HG03103 (cell line): ENCODE data around the gene PI4KB.

Source experiments
- ATAC-seq: cut with Tn5 transposase; IDR thresholded peaks from one replicate; pipeline ENCODE4 v1.9.1; 2021; ENCODE audit warnings: low read depth; ENCODE audit not compliant: unreplicated experiment

Gene PI4KB

DNA sequence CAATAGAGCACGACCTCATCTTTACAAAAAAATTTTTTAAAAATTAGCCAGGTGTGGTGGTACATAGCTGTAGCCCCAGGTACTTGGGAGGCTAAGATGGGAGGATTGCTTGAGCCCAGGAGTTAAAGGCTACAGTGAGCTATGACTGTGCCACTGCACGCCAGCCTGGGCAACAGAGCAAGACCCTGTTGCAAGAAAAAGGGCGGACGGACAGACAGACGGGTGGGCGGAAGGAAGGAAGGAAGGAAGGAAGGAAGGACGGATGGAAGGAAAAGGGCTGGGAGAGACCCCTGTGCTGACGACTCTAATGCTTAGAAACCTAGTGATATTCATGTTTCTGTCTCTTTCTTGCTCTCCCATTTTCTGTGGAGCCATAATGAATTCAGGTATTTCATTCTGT lies 14.4 kb downstream of the PI4KB start:
- no peak for ATAC-seq

DNA sequence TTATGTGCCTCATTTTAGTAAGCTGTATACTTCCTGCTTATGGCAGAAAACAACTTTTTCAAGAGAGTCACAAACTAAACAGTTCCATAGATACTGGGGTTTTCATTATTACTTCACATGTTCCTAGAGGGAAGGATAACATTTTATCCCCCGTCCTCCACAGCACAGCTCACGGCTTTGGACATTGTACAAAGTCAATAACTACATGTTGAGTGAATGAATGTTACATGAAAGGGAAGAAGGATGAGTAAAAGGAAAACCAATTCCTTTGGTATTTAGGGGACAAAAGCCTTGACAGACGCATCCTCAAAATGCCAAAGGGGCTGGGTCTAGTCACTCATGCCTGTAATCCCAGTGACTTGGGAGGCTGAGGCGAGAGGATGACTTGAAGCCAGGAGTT lies 14.8 kb downstream of the PI4KB start:
- ATAC-seq, result no peak

DNA sequence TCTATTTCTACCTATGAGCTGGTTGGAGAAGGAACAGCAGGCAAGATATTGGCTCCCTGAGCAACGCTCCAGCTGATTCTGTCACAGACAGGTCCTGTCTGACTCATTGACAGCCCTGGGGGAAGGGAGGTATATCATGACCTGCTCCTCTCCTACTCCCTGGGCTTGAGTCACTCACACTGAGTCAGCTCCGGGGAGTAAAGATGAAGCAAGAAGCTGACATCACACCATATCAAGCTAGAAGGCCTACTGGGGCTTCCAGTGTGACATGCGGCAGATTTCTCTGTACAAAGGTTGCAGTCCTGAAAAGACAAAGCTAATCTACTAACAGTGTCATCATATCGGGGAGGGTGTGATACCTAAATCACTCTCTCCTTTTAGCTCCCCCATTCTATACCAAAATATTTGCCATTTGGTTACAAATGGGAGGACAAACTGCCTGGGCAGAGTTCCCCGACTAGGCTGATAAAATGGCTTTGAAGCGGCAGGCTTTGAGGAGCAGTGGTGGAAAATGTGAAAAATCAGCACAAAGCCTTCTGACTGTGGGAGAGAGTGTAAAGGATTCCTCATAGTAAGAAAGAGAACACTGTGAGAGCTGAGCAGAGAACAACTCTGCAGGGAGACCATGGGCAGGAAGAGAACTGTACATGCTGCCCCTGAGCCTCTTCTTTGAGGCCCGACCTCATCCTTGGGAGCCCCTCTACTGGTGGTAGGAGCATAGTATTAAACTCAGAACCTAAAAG lies 15.5 kb downstream of the PI4KB start:
- ATAC-seq, result no peak

DNA sequence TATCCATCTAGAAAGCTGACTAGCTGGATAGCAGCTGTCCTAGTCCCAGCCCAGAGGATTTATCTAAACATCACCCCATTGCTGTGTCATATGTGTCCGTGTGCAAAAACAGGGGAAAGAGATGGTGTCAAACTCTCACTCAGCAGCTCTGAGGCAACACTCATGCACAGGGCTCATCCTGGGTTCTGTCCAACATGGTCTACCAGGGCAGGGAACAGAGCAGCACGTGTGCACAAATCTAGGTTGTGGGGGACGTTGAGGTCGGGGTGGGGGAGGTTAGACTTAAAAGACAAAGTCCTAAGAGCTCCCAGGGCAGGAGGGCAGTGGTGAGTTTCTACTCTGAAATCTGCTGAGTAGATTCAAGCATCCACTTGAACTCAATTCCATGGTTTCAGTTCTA lies 16.2 kb downstream of the PI4KB start:
- no peak for ATAC-seq

DNA sequence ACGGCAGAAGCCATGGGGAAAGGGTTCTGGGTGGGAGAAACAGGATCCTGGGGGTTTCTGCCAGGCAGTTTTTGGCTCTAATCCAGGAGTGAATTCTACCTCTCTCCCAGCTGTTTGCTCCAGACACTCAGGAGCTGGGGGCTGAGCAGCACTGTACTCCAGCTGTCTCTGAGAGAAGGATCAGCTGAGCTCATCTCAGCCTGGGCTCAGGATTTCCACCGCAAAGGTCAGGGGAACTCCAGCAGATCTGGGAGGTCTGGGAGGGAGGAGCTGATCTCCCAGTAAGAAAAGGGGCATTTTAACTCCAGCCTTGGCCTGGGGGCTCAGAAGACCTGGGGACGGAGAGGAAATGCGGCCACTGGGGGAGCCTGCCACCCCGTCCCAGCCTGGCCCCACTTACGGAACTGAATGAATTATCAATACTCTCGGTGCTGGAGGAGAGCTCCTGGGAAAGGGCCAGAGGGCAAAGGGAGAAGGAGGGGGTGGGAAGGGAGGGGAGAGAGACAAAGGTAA lies 17.3 kb downstream of the PI4KB start:
- no peak for ATAC-seq

DNA sequence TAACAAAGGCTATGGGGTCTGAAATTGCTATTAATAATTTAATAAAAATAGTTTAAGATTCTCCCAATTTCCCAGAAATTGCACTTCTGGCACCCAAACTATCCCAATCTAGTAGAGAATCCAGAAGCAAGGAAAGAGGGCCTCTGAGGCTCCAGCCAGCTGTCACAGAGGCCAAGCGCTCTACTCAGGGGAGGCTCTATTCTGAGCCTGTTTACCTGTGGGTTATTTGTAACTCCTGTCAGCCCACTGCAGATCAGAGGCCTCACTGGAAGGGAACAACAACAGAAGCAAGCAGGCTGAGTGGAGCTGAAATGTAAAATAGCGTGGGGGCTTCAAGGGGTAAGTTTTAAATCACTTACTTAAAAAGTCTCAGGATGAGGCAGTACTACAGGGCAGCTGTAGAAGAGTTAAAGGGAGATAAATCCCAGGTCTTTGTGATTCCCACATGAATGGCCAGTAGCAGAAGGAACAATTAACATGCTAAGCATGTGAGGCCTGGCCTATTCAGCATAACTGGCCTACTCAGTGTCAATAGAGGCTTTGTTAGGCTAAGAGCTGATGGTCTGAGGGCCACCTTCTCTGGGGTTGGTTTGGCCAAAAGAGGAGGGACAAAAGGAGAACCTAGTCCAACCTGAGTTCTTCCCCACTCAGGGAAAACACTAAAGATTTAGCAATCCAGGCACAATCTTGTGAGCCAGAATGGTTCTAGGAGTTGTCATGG lies 32.3 kb downstream of the PI4KB start:
- no peak for ATAC-seq

DNA sequence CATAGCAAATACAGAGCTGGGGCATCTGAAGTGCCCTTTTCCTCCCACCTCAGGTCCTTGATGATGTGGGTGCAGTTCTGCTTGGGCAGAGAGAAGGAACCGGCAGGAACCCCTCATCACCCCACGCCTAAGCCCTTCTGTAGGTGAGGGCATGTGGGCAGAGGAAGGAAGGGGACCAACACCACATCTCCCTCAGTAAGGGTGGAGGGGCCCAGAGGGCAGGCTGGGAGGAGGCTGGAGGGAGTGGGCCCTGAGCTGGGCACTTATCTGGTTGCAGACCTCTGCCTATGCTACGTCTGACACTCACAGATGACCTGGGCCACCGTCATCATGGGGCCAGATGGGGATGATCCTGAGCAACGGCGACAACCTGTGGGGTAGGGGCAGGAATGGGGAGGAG lies 34.1 kb downstream of the PI4KB start:
- ATAC-seq, result no peak

DNA sequence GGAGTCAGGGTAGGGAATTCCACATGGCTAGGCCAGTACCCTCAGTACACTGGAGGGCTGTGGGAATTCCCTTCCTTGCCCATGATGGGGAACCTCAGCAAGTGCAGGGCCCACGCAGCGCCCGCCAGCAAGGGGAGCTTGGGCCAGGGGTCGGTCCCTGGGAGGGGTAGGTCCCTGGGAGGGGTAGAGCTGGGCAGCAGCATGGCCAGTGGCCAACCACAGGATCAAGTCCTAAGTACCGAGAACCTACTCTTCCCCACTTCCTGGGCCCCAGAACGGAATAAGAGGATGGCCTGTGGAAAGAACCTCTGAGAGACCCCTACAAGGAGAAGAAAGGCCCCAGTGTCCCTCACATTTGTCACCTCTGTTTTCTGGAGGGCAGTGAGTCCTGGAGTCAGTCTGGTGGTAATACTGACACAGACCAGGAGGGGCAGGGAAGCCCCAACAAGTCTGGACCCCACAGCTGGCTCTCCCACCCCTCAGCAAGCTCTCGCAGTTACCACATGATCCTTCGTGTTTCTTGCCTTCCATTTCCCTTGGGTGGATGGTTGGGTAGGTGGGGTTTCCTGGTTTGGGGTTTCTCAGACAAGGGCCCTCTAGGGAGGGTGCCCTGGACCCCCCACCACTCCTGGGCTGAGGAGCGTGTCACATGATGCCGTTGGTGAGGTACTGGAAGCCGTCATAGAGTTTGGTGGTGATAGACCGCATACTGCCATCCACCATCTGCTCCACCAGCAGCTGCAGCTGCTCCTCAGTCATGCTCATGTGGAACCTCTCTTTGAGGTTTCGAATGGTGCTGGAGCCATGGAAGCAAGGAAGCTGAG lies 34.8 kb downstream of the PI4KB start:
- no peak for ATAC-seq

DNA sequence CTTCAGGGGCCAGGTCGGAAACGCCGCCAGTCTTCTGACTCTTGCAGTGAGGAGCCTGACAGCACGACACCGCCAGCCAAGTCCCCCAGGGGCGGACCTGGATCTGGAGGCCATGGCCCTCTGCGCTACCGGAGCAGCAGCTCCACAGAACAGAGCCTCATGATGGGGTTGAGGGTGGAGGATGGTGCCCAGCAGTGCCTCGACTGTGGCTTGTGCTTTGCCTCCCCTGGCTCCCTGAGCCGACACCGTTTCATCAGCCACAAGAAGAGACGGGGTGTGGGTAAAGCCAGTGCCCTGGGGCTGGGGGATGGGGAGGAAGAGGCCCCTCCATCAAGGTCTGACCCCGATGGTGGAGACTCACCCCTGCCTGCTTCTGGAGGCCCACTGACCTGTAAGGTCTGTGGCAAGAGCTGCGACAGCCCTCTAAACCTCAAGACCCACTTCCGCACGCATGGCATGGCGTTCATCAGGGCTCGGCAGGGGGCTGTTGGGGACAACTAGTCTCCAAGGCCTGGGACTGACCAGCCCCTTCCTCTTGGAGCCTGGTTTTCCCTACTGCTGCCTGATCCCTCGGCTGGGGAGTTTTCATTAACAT lies 36.4 kb downstream of the PI4KB start:
- ATAC-seq, result no peak

DNA sequence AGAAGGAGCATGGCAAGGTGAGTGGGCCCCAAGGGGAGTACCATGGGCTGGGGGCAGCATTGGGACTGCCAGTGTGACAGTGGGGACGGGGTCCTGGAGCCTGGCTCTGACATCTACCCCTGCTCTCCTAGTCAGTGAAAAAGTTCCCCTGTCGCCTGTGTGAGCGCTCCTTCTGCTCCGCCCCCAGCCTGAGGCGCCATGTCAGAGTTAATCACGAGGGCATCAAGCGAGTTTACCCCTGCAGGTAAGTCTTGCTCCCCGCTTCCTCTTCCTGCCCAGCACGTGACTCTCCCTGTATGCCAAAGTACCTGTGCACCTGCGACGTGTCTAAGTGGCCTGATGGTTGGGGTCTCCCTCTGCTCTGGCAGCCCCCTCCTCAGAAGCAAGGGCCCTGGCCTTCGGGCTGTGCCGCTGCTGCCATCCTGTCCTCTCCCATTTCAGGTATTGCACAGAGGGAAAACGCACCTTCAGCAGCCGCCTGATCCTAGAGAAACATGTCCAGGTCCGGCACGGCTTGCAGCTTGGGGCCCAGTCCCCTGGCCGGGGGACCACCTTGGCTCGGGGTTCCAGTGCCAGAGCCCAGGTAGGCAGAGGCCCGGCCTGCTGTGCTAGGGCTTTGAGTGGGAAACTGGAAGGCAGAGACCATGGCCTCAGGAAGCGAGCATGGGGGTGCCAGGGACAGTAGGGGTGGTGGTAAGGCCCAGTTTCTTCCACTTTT lies 37.1 kb downstream of the PI4KB start:
- ATAC-seq, result no peak

DNA sequence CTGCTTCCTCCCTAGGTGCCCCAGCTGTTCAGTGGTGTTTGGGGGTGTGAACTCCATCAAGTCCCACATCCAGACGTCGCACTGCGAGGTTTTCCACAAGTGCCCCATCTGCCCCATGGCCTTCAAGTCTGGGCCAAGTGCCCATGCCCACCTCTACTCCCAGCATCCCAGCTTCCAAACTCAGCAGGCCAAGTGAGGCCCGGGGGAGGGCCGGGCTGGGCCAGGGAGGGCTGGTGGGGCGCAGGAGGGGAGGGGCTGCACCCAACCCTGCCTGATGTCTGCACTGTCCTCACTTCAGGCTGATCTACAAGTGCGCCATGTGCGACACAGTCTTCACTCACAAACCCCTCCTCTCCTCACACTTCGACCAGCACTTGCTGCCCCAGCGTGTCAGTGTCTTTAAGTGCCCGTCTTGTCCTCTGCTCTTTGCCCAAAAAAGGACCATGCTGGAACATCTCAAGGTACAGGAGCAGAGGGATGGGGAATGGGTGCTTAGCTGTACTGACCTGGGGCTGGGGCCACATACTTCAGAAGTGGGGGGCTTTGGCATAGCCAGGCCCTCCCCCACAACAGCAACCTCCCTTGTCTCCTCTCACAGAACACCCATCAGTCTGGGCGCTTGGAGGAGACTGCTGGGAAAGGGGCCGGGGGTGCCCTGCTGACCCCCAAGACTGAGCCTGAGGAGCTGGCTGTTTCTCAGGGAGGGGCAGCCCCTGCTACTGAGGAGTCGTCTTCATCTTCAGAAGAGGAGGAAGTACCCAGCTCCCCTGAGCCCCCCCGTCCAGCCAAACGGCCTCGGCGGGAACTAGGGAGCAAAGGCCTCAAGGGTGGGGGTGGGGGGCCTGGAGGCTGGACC lies 37.9 kb downstream of the PI4KB start:
- ATAC-seq, result no peak

DNA sequence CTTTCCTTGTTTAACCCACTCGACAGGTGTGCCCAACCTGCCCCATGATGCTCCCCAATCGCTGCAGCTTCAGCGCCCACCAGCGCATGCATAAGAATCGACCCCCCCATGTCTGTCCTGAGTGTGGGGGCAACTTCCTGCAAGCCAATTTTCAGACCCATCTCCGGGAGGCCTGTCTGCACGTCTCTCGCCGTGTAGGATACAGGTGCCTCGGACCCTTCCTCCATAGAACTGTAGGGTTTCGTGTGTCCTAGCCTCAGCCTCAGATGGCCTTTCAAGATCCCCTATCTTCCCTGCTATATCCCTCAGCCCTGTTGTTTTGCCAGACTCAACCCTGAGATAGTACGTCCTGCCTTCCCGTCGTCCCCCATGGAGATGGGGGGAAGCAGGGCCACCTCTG lies 38.7 kb downstream of the PI4KB start:
- ATAC-seq, result no peak

DNA sequence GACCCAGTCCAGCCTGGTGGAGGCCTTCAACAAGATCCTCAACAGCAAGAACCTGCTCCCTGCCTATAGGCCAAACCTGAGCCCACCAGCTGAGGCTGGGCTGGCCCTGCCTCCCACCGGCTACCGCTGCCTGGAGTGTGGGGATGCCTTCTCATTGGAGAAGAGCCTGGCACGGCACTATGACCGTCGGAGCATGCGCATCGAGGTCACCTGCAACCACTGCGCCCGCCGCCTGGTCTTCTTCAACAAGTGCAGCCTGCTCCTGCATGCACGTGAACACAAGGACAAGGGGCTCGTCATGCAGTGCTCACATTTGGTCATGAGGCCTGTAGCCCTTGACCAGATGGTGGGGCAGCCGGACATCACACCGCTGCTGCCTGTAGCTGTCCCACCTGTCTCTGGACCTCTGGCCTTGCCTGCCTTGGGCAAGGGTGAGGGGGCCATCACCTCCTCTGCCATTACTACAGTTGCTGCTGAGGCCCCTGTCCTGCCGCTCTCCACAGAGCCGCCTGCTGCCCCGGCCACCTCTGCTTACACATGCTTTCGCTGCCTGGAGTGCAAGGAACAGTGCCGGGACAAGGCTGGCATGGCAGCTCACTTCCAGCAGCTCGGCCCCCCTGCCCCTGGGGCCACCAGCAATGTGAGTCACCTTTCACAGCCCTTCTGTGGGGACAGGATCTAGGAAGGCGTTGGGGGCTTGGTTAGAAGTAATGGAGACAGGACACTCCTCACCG lies 39.3 kb downstream of the PI4KB start:
- ATAC-seq, result no peak

DNA sequence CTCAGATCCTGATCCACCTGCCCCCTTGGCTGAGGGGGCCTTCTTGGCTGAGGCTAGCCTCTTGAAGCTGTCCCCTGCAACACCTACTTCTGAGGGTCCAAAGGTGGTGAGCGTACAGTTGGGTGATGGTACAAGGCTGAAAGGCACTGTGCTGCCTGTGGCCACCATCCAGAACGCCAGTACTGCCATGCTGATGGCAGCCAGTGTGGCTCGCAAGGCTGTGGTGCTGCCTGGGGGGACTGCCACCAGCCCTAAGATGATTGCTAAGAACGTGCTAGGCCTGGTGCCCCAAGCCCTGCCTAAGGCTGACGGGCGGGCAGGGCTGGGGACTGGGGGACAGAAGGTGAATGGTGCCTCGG lies 39.9 kb downstream of the PI4KB start:
- no peak for ATAC-seq

DNA sequence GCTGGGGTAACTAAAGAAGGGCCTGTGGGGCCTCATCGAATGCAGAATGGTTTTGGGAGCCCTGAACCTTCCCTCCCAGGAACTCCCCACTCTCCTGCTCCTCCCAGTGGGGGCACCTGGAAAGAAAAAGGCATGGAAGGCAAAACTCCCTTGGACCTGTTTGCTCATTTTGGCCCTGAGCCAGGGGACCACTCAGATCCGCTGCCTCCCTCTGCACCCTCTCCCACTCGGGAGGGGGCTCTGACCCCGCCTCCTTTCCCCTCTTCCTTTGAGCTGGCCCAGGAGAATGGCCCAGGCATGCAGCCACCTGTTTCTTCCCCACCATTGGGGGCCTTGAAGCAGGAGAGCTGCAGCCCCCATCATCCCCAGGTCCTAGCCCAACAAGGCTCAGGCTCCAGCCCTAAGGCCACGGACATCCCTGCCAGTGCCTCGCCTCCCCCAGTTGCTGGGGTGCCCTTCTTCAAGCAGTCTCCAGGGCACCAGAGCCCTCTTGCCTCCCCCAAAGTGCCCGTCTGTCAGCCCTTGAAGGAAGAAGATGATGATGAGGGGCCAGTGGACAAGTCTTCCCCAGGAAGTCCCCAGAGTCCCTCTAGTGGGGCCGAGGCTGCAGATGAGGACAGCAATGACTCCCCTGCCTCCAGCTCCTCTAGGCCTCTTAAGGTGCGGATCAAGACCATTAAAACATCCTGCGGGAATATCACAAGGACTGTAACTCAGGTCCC lies 40.4 kb downstream of the PI4KB start:
- ATAC-seq, result no peak

DNA sequence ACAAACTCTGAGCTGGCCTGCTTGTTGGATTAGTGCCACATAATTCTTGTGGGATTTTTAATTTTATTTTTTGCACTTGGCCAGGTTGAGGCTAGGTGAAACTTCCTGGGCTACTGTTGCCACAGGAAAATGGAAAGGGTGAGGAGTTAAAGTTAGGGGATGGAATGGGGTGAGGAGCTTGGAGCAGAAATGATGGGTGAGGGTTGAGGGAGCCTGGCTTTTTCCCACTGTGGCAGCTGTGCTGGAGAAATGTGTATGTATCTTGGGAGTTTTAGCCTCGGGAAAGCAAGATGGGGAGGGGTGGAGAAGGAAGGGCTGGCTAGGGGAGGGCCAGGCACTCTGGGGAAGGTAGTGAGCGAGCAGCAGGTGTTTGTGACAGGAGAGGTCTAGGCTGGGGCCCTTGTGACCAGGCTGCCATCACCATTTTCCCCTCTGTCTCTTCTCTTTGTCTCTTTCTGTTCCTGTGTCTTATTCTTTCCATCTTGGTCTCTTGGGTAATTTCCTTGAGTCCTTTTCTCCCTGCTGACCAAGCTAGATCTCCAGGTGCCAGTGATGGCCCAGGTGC lies 43.1 kb downstream of the PI4KB start:
- ATAC-seq, result no peak

DNA sequence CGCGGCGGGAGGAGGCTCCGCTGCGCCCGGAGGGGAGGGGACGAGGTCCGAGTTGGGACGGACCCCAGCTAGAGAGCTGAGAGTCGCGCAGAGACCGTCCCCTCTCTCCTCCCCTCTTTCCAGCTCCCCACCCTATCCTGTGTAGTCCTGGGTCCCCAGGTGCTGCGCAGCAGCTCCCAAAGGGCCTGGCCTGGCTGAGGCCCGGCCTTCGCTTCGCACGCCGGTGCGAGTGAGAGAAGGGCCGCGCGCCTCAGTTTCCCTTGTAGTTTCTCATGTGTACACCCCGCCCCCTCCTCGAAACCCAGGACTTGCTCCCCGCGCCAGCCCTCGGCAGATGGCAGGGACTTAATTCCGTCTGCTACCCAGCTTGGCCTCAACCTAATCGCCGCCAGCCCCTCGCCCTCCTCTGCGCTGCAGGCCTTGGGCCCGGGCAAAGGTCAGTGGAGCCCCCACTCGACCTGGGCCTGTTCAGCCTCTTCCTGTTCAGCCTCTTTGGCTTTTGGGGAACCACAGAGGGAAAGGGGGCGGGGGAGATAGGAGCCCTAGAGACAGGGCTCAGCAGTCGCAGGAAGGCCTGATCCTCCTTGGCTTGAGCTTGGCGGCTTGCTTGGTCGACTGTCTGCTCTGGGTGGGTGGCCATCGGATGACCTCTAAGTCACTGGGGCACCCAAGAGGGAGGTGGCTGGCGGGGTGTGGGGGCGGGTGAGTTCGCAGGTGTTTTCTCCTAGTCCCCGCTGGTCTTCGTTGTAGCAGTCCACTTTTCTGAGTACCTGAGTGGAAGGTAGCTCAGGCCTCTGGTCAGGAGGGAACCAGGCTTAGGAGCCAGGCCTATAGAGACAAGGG lies 44.1 kb downstream of the PI4KB start:
- ATAC-seq, result no peak
